SH-SY5Y (cell line): ENCODE measurements around the gene MRPS9.

Source experiments
- GATA2 ChIP-seq: IDR thresholded peaks from 2 replicates; pipeline ENCODE4 v1.6.1; 2011; ENCODE audit warnings: mild to moderate bottlenecking, low read depth, low read length
- GATA3 ChIP-seq: IDR thresholded peaks from 2 replicates; pipeline ENCODE4 v1.6.1; 2011; ENCODE audit warnings: low read depth, mild to moderate bottlenecking, low read length, moderate library complexity

DNA sequence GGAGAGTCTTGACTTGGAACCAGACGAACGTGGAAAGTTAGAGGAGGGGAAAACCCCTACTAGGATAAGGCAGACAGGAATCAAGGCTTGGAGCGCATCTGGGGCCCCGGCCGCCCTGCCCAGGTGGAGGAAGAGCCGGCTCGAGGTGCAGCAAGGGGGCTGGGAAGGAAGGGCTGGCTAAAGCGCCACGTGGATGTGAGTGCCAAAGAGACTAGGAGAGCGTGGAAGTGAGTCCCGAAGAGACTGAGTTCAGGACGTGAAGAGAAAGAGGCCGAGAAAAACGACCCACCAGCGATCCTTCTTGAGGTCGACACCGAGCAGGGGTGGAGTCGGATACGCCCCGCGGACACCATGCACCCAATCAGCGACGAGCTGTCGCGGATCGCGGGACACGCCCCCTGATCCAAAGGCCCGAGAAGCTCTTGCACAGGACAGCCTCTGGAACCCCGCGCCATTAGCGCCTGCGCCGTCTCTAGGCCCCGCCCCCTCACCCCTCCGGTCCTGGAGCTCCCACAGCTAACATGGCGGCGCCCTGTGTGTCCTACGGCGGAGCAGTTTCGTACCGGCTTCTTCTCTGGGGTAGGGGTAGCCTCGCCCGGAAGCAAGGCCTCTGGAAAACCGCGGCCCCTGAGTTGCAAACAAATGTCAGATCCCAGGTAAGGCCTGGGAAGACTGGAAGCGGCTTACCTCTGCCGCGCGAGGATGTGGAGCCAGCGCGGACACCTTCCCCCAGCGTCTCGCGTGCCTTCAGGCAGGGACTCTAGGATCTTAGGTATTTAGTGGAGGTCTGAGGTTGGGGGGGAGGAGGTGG is at the start of gene MRPS9:
- no peak for TF ChIP-seq GATA3
- no peak for TF ChIP-seq GATA2
